Peyer's patch (tissue), 4 donors: ENCODE data around the gene IL11RA.
A peak's percentile ranks its signal among the peaks of the same experiment; 100 is the strongest.

Experiments
- CTCF ChIP-seq, 6 experiments: fragments of 450-650 bp in 4 of 6; fragments of 200-600 bp in 2 of 6; sonication (generic) in 1 of 6; IDR thresholded peaks; one replicate each; pipeline ENCODE4 v1.5.1; 2017 to 2019; ENCODE audit warnings: antibody characterized with exemption in 6 of 6, mild to moderate bottlenecking in 3 of 6, moderate library complexity in 1 of 6
- POLR2A ChIP-seq, 2 donors: fragments of 450-650 bp; IDR thresholded peaks; one replicate each; pipeline ENCODE4 v1.5.1; 2017; ENCODE audit warnings: antibody characterized with exemption in 2 of 2, mild to moderate bottlenecking in 2 of 2, moderate library complexity in 2 of 2

GRCh38 chr9:34620061-34620994 lies 31.7 kb upstream of the IL11RA start, which contains the start of gene DCTN3:
- TF ChIP-seq CTCF (IDR thresholded peaks at IDR 0.05) (no peak), POLR2A (IDR thresholded peaks at IDR 0.05) (peak; percentile 28 to 49)
